Stimulated activated CD8-positive, alpha-beta memory T cell treated with anti-CD3 and anti-CD28 coated beads, Interleukin-12 subunit alpha, Interleukin-12 subunit beta, amount 100 ng/mL, for 4 hours (primary cell): ENCODE results near the gene FARP1.
"Not testable (repeated sequence)": the region's sequence is repeated elsewhere in the genome, so short reads cannot be mapped to it uniquely, and the experiment has no call there.

Experiments
- DNase-seq: peaks from one replicate; pipeline ENCODE4 v3.0.0-alpha.2; 2020; ENCODE audit warnings: low read depth

FARP1 gene

DNA sequence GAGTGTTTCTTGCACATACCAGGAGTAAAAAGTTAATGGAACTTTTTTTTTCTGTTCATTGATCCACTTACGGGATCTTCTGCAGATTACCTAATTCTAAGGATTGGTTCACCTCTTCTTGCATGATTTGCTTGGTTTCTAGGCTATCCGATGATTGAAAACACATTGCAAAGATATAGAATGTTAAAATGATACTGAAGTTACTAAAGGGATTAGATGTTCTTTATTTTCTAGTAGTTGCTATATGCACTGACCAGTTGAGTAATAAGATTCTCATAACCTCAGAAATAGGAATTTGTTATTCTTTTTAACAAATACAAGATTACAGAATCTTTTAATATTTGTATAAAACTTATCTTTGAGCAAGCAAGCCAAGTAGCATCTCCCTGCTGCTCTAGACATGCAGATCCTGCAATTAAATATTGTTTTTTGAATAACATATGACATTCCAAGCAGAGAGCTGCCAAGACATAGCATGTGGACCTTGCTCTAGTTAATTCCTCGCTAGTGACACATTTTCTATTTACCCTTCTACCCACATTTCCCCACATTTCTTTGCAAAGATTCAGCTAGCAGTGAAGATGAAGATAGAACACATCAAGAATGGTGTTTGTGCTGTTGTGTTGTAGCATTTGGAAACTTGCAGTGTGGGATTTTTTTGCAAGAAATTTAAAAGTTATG lies 85.9 kb downstream of the FARP1 start:
- no peak for DNase-seq

DNA sequence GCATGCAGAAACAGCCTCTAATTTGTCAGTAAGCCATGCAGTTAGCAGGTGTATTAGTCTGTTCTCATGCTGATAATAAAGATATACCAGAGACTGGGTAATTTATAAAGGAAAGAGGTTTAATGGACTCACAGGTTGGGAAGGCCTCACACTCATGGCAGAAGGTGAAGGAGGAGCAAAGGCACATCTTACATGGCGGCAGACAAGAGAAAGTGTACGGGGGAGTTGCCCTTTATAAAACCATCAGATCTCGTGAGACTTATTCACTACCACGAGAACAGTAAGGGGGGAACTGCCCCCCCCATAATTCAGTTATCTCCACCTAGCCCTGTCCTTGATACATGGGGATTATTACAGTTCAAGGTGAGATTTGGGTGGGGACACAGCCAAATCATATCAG lies 87.9 kb downstream of the FARP1 start:
- DNase-seq: not testable (repeated sequence)

DNA sequence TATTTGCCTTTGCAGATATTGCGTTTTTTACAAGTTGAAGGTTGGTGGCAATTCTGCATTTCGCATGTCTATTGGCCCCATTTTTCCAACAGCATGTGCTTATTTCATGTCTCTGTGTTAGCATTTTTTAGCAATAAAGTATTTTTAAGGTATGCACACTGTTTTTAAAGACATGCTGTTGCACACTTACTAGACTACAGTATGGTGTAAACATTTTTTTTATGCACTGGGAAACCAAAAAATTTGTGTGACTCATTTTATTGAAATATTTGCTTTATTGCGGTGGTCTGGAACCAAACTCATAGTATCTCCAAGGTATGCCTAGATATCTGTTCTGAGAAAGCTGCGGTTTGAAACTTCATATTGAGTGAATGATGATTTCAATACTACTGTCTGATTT lies 89.6 kb downstream of the FARP1 start:
- no peak for DNase-seq

DNA sequence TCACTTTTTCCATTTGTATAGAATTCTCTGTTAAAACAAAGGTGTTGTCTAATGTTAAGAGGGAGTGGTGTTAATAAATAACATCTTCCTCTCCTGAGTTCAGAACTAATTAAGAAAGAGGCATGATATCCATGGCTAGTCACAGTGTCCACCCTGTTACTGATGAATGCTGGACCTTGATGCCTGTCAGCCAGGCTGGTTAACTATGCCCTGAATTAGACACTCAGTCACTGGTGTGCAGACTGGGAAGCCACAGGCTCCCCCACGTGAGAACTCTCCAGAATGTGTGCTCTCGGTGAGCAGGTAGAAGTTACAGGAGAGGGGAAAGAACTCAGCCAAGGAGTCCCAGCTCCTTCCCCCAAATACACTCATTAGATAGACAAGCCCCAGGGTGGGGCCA lies 90.2 kb downstream of the FARP1 start:
- DNase-seq: no peak

DNA sequence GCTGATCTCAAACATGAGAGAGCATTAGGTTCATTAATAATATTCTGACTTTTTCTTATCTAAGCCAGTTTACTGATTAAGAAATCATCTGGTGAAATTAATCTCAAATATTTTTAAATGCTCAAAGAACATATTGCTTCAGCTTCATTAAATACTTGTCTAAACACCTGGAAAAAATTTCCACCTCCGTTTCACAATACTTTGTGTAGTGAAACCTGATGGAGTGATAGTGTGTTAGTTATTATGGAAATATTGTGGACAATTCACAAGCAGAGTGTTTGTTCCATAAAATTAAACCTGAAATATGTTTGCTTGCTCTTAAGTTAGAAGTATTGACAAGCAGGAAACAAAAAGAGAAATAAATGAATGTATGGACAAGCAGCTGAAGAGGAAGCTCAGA lies 91.5 kb downstream of the FARP1 start:
- DNase-seq: no peak

DNA sequence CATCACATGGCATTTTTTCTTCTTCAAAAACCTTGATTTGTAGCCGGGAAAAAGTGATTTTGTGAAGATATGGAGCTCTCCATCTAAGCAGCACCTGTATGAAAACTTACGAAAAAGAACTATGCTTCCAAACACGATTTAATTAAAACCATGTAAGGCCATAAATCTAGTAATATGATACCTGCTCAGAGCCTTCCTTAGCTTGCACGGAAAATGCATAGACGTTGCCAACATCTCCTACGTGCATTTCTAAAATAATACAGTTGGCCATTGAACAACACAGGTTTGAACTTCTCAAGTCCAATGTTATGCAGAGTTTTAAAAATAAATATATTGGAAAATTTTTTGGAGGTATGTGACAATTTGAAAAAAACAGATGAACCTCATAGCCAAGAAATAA lies 93.3 kb downstream of the FARP1 start:
- no peak for DNase-seq

DNA sequence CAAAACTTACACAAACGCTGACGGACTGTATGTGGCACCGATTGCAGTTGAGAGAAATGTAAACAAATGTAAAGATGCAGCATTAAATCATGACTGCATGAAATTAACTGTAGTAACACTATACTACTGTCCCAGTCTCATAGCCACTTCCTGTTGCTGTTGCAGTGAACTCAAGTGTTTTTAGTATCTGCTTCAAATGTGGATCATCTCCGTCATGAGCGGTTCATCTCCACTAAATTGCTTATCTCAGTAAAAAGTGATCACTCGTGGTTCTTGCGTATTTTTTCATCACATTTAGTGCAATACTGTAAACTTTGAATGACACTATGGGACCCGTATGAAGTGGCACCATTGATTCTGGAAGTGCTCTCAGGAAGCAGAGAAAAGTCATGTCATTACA lies 94.4 kb downstream of the FARP1 start:
- no peak for DNase-seq

DNA sequence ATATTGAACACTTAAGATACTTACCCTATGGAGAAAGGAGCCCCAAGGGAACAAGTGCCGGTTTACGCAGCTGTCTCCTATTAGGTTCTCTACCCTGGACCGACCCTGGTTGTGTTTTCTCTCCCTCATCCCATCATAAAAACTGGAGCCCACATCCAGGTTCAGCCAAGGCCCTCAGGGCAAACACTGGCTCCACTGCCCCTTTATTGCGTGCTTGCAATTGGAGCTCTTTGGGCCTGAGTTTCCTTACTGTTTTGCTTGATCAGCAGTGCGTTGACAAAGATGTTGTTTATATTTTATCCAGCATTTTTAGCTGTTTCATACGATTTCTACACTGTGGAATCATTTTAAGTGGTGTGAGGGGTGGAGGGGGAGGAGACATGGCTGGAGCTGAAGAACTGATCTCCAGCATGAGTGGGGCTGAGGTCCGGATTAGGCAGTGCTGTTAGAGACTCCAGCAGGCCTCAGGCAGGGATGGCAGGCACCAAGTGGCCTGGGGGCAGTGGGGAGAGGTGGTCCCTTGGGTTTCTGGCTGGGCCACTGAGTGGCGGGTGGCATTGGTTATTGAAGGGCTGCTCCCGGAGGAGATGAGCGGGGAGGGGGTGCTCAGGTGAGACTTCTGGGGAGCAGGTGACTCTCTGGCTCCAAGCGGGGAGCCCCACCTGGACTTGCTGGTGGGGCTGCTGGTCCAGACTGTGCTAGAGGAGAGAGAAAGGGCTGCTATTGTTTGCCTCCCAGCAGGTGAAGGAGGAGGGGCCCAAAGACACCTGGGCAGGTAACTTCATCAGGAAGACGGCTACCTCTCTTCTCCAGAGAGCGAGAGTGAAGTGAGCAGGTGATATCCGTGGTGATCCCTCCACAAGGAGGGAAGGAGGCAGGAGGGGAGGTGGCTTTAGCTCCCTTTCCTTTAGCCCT lies 96.5 kb downstream of the FARP1 start:
- DNase-seq: no peak

DNA sequence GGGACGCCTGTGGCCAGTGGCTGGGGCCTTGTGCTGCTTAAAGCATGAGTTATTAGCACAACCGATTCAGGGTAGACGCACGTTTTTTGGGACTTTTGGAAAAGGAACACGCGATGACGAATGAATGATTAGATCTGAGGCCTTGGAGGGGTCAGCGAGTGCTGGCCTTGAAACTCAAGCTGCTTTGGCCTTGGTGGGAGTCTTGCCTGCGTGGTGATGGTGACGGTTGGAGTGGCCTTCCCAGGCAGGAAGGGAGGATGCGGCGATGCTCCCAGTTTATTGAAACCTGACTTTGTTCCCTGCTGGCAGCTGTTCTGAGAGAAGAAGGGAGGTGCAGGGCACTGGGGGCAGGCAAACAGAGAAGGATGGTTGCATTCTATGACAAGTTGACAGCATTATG lies 97.2 kb downstream of the FARP1 start:
- DNase-seq: no peak

DNA sequence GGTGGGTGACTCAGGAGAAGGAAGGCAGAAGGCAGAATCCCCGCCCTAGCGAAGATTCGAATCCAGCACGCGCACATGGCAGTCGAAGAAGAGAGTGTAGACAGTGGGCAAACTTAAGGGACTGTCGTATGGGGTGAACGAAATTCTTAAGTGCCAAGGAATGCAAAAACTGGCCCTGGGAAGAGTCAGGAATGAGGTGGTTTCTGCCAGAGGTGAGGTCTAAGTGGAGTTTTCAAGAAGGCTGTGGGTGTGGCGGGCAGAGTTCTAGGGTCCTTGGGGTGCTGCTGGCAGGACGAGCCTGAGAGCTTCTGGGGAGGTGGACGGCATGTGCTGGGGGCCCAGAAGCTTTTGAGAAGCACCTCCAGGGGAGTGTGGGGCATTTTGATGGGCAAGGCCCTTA lies 98.1 kb downstream of the FARP1 start:
- no peak for DNase-seq

DNA sequence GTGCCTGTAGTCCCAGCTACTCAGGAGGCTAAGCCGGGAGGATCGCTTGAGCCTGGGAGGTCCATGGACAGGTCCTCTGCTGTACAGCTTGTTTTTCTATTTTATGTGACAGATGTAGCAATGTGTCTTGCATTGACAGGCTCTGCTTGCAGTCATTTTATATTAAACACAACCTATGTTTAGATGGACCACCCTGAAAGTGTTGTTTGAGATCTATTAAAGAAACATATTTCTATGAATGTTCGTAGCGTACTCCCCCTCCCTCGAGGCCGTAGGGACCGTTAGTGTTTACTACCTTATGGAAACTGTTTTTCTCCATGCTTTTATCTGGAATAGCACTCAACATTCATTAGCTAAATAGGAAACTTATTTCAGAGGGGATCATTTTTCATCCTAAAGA lies 99.1 kb downstream of the FARP1 start:
- no peak for DNase-seq

DNA sequence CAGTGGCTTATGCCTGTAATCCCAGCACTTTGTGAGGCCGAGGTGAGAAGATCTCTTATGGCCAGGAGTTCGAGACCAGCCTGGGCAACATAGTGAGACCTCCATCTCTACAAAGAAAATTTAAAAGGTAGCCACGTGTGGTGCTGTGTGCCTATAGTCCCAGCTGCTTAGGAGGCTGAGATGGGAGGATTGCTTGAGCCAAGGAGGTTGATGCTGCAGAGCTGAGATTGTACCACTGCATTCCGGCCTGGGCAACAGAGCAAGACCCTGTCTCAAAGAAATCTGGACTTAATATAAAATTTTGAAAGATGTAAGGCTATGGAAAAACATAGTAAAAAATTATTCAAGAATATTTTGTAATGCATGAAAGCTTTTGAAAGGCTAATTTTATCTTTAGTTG lies 99.5 kb downstream of the FARP1 start:
- no peak for DNase-seq

DNA sequence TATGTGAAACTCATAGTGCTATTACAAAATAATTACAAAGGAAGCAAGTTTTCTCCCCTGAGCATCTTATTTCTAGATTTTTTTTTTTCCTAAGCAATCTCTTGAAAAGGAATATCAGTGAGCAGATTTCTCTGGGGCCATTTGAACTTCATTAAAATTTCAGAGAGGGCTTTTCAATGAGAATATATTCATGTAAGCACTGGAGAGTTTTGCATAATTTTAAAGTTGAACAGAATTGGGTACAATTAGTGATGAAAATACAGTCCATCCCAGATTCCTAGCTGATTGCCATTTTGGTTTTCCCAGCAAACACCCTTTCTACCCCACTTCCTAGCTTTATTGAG lies 101.0 kb downstream of the FARP1 start:
- DNase-seq: no peak

DNA sequence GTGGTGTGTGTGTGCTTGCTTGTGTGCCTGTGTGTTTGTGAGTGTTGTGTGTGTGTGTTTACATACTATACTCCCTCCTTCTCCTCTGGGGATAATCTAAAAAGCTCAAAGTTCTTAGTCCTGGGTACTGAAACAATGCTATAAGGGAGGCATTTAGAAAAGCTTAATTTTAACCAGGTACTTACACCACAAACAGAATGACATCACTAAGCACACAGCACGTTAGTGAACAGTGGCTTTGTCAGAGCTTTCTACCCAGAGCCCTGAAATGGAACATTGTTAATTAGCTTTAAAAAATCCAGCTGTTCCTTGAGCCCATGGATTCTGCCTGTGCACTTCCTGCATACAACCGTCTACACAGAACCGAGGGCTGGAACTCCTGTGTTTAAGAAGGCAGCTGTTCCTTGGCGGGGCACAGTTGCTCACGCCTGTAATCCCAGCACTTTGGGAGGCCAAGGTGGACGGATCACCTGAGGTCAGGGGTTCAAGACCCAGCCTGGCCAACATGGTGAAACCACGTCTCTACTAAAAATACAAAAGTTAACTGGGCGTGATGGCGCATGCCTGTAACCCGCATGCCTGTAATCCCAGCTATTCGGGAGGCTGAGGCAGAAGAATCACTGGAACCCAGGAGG lies 103.8 kb downstream of the FARP1 start:
- no peak for DNase-seq

DNA sequence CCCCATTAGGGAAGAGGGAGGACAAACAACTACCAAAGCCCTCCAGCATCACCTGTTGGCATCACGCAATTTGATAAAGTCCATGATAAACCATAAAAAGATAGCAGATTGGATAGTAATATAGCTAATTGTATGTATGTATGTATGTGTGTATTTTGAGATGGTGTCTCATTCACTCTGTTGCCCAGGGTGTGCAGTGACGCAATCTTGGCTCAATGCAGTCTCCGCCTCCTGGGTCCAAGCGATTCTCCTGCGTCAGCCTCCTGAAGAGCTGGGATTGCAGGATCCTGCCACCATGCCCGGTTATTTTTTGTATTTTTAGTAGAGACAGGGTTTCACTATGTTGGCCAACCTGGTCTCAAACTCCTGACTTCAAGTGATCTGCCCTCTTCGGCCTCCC lies 108.8 kb downstream of the FARP1 start:
- DNase-seq: no peak

DNA sequence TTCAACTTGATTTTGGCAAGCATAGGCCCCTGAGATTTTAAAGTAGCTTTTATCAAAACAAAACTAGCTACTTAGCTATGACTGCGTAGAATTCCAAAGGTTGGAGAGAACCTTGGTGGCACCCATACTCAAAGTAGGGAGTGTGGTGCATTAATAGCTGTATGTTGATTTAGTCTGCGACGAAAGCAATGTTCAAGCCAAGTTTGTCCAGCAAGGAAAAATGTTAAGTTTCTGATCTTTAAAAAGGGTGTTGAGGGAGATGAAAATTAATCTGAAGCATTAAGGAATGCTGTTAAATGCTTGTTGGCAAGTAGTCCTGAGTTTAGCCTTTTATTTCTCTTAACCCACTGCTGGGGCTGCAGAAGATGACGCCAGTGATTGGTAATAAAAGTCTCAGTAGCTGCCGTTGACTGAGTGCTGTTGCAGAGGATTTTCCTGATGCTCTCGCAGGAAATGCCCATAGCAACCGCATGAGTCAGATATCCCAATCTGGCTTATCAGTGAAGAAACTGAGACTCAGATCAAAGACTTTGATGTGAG lies 110.1 kb downstream of the FARP1 start:
- no peak for DNase-seq

DNA sequence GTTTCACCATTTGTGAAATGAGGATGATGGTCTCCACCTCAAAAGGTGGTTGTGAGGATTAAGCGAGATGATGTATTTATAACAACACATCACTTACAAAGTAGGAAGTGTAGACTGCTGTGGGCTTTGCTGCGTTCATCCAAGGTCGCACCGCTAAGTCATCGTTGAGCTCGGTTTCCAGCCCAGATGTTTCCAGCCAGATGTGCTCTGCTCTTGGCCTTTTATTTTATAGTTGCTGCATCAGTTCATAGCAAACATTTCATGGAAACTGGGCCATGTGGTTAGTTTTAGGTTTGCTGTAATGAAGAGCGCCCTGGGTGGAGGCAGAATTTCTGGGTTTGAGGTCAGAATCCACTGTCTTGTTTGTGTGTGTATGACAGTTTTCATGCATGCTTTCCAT lies 110.6 kb downstream of the FARP1 start:
- no peak for DNase-seq

DNA sequence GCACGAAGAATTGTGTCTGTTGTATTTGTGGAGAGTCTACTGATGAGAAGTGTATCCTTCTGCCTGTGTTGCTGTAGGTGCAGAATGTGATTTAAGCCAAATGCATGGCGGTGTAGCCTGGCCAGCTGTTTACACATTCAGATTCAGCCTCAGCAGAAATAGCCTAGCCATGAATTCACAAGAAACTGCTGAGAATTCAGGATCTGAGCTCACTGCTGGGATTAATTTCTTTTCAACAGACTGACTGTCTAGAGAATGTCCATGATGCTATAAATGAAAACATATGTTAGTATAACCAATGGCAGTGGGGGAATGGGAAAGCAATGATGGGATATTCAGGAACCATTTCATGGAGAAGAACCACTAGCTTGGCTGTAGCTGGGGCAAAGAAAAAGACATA lies 111.6 kb downstream of the FARP1 start:
- DNase-seq: no peak

DNA sequence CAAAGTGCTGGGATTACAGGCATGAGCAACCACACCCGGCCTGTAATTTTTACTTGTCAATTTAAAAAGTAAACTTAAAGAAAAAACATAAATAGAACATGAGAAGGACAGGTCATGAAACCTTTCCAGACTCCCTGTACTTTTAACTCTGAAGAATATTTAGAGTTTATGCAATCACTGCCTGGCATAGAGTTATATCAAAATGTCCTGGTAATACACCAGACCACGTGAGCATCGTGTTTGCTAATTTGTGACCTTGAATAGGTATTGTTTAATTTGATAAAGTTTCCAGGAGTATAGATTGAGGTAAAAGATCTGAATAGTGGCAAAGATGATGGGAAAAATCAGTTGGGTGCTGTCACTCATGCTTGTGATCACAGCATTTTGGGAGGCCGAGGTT lies 115.3 kb downstream of the FARP1 start:
- no peak for DNase-seq

DNA sequence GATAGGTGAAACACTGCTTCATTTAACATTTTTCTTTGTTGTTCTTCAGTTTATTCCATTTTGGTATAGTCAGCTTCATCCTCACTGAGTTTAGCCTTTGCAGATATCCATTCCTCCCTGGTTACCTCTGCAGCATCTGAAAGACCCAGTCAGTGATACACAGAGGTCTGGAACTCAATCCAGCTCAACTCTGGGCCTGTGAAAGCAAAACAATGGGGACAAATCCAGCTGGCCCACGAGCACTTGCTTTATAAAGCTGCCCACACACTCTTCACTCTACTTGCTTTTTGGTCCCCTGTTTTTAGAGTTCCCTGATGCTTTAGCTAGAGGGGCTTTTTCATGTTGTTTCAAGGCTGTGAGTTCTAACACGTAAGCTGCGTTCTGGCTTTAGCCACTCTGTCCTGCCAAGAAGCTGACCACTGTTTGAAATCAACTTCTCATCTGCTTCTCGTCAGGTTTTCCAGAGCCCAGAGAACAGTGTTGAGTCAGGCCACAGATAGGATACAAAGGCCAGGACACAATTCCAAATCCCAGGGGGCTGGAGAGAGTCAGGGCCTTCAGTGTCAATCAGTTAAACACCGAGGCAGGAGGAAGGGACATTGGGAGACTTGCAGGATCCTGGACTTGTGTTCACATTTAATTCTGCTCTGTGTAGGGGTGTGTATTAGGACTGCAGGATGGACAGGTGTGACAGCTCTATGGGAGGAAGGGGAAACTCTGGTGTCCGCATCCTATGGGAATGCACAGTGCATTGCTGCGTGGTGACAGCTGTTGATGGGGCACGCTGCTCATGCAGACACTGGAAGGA lies 117.7 kb downstream of the FARP1 start:
- DNase-seq: no peak

DNA sequence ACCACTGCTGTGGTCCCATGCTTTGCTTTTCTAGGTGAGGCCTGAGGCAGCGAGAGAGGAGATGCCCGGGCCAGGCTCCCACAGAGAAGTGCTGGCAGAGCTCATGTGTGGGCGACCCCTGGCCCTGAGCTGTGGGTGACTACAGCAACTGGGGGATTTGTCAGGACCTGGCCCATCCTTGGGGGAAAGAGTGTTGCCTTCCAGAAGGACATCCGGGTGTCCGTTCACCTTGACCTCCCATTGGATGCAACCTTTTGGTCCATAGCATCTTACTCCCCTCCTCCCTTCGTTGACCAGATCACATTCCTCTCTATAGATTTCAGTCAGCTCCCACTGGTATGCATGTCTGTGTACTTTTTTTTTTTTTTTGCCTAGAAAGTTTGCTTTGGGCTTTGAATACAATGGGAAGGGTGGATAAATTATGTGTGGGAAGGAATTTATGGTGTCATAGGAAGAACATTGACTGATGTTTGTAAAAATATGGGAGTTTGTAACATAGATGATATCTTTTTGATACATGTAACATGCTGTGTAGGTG lies 118.3 kb downstream of the FARP1 start:
- no peak for DNase-seq

DNA sequence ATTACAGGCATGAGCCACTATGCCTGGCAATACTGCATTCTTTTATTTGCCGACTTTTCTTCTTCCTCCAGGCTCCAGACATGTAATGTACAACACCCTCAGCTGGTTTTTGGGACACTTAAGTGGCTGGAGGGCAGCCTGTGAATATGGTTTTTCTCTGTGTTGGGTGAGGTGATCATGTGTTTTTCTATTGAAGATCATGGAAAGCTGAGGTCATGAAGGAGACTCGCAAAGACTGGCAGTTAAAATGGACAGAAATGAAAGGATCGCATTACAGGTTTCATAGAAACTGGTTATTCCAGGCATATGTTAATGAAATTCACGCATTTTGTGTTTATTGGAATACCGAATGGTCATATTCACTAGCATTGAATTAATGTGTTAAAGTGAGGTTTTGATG lies 119.4 kb downstream of the FARP1 start:
- no peak for DNase-seq
